Activated gamma-delta T cell treated with anti-CD3 and anti-CD28 coated beads, Interleukin-2, amount 50 U/mL, for 16 hours (primary cell): Measurements from ENCODE around the gene HOXA10.

Experiments
- DNase-seq: peaks from one replicate; pipeline ENCODE4 v3.0.0-alpha.2; 2020; ENCODE audit warnings: low read depth

The HOXA10 gene

DNA sequence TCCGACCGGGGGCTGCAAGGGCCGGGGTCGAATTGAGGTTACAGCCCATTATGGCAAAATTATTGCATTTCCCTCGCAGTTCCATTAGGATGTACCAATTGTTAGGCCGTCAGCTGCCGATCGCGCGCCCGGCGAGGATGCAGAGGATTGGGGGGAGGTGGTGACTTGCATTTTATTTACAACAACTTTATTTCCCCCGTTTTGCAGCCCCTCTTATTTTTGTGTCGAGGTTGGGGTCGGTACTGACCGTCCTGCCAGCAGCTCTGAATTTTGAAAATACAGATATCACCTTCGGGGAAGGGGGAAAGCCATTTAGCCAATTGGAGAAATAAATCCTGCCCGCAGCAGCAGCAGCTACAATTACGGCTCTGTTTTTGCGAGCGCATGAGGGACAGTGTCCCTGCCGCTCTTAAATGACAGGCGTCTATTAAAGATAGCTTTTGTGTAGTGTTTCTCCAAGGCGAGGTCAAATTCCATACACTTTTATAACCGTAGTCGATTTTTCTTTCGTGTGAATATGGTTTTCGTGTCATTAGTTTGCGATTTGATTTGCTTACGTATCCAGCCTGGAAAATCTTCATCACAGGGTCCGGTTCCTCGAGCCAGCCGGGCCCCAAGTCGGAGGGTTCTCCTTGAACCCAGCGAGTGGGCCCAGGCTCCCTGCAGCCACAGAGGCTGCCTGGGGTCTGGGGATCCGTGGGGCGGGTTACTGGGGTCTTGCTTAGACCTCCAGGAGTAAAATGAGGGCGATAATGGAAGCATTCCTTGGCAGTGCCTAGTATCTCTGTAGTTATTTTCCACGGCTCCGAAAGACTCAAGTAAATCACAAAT lies 30.0 kb downstream of the HOXA10 start:
- no peak for DNase-seq

DNA sequence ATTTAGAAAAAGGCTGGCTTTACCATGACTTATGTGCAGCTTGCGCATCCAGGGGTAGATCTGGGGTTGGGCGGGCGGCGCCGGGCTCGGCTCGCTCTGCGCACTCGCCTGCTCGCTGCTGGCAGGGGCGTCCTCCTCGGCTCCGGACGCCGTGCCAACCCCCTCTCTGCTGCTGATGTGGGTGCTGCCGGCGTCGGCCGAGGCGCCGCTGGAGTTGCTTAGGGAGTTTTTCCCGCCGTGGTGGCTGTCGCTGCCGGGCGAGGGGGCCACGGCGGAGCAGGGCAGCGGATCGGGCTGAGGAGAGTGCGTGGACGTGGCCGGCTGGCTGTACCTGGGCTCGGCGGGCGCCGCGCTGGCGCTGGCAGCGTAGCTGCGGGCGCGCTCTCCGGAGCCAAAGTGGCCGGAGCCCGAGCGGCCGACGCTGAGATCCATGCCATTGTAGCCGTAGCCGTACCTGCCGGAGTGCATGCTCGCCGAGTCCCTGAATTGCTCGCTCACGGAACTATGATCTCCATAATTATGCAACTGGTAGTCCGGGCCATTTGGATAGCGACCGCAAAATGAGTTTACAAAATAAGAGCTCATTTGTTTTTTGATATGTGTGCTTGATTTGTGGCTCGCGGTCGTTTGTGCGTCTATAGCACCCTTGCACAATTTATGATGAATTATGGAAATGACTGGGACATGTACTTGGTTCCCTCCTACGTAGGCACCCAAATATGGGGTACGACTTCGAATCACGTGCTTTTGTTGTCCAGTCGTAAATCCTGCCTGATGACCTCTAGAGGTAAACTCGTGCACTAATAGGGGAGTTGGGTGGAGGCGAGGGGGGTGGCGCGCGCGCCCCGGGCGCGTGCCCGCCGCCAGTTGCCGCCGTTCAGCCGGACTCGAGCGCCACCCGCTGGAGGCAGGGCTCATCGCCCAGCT lies 30.8 kb downstream of the HOXA10 start, which contains the start of gene HOXA5:
HOXA5 (minus strand) TSS at position 659 of the 927 bp plus-strand sequence; CDS start at position 585, 74 bp downstream.
- no peak for DNase-seq

DNA sequence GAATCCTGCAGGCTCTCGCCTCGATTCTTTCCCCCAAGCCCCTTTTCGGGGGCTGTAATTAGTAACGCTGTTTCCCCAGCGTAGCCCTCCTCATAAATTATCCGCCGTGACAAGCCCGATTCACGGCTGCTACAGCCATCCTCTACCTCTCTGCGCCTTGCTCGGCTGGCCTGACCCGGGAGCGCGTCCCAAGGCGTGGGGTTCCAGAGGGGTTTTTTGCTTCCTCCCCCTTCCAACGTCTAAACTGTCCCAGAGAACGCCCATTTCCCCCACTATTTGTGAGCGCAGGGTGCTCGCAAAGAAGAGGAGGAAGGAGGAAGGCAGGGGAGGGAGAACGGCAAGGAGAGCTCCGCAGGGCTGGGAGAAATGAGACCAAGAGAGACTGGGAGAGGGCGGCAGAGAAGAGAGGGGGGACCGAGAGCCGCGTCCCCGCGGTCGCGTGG lies 31.5 kb downstream of the HOXA10 start:
- DNase-seq = no peak

DNA sequence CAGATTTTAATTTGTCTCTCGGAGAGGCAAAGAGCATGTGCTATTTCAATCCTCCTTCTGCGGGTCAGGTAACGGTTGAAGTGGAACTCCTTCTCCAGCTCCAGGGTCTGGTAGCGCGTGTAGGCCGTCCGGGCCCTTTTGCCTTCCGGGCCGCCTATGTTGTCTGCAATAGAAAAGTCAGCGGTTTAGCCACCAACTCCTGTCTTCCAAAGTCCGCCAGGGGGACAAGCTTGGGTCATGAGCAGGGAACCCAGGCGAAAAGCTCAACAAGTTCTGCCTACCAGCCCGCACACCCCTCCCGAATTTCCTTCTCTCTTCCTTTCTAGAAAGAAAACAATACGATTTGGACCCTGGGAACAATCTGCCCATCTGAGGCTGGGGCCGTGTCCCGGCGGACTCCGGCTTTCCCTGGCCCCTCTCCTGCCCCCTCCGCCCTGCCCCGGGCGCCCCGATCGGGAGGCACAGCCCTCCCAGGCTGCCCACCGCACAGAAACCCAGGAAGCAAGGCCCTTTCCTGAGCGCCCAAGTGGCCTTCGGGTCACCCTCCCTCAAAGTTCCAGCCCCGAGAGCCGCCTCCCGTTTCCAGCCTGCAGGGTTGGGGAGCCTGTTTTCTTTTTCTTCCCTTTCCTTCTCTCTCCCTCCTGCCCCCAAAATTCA lies 32.1 kb downstream of the HOXA10 start:
- DNase-seq = no peak

DNA sequence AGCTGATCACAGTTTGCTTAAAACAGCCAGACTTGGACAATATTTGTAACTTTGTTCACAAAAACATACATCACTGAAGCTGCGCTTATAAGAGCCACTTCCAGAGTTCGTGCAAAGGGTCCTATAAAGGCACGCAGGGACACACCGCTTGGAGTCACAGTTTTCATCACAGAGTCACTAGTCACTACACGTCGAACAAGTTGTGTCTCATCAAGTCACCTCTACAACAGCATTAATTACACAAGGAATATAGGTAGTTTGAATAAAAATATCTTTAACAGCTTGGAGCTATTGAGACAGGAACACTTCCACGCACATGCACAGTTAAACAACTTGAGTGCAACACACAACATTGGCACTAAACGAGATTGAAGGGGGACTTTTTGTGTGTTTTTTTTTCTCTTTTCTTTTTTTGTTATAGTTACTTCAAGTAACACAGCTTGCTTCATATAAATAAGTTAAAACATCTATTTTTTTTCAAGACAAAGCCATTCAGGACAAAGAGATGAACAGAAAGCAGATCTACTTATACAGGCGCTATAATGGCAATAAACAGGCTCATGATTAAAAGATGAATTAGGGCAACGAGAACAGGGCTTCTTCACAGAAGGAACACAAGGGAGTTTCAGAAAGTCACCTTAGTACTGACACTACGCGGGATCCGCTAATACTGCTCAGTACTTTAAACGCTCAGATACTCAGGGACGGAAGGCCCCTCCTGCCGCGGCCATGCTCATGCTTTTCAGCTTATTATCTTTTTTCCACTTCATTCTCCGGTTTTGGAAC lies 32.8 kb downstream of the HOXA10 start:
- DNase-seq = no peak

DNA sequence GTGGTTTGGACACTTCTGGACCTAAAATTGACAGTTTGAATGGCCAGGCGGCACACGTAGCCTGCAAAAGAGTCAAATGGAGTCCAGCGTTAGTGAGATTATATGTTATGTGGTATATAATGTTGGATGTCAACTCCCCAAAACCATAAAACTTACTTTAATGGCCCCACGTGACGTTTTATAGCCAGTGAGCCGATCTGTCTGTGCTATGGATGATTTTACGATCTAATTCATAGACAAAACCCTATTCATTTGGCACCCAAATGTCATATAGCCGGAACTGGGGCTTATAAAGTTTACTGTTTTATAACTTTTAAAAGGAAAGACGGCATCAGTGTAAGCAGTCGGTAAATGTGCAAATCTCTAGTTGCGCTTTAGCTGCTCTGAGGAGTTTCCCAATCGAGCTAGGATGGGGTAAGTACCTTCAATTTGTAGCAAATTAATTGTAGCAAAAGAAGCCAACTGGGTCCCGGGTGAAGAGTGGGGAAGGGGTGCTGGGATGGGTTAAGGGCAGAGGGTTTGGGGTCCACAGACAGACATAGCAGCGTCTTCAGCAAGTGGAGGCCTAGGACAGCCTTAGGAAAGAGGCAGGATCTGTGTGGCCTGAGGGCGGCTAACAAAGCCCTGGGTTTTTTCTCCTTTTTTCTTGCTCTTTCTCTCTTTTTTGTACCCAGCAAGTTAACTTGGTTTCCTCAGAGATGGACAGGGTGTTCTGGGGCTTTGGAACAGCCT lies 33.8 kb downstream of the HOXA10 start:
- no peak for DNase-seq

DNA sequence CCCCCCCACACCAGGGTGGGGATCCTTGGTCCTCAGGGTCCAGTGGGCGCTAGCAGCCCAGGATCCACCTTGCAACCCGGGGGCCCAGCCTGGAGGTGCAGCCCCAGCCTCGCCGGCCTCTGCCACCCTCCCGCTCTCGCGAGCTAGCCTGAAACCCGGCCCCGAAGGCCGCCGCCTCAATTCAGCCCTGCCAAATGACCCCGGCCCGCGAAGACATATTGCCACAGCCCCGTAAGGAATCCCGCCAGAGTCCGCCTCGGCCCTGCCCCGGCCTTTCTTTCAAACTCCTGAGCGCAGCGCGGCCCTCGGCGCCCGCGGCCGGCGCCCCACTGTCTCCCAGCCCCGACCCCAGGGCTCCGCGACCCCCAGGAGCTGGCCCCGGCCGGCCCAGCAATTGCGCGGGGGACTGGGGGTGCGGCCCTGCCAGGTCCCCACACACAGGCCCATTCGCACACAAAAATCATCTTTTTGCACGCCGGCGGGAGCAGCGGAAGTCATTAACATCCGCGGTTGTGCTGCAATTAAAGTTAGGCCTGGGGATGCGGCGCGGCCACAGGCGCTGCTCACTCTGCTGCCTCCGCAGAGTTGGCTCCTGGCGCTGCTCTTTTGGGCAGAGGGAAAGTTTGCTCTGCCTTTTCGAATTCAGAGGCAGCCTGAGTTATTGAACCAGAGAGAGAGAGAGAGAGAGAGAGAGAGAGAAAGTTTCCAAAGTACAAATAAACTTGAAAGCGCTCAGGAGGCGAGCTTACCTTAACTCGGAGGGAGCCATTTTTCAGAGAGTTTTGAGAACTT lies 34.6 kb downstream of the HOXA10 start:
- DNase-seq = no peak

DNA sequence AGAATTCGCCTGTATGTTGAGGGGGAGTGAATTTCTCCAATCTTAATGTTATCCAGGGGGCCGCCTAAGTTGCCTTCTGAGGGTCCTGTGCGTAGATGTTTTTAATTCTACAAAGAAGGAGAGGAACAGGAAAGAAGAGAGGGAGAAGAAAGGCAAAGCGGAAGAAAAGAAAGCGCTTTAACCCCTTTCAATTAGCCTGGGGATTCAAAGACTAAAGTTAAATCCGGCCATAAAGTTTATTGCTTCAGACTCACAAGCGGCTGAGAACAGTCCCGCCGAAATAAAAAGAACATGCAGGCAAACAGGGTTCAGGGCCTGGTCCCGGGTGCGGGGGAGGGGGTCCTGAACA lies 35.2 kb downstream of the HOXA10 start:
- DNase-seq = no peak

DNA sequence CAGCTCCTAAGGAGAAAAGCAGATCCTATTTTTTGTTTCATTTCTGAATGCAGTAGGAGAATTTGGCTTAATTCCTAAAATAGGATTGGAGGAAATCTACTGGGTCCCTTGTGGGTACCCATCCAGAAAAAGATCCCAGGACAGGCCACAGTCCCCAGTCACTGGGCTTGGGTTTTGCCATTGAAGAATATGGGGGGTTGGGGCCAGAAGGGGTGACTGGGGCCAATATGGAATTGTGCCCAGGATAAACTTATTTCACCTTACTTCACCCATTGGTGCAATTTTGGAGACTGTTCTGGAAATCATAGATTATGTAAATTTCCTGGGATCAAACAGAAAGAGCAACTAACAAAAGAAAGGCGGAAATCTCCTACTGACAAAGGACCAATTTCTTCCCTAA lies 35.6 kb downstream of the HOXA10 start:
- DNase-seq = no peak

DNA sequence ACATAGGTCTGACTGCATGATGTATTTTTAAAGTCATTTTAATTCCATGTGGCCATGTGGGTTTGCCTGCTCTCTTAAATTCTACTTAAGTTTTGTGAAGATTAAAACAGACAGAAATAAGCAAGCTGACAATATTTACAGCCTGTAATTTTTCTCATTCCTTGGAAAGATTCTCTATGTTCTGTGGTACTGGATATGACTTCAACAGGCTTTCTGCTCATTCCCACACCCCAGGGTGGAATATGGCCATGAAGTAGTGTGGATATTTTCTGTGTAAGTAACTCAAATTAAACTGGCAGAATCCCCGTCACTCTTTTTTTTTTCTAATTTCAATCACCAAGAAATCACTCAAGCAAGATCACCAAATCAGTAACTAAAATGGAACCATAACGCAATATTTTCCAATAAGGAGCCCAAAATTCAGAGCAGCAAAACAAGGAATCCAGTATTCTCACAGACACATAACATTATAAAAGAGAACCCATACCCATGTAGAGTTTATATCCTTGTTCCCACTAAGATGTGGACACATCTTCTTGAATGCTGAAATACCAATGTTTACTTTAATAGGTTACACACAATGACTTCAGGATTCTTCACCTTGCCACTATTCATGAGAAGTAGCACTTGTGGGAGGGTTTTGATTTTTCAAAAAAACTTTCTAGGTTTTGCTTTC lies 36.3 kb downstream of the HOXA10 start:
- DNase-seq = no peak

DNA sequence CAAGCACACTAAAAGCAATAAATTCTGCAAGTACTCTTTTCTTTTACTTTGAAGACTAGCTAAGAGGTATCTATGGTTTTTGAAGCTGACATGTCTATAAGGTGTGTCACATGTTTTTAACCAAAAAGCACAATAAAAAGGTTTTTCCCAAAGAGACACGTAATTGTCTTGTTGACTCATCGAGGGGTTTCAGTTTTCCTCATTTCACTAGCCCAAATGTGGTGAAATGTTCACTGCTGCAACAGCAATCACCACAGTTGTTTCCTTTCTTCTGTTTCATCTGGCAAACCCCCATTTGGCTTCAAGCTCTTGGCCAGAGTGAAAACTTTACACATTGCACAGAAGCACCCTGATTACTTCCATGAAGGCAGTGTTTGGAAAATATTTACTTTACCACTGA lies 39.7 kb downstream of the HOXA10 start:
- no peak for DNase-seq

DNA sequence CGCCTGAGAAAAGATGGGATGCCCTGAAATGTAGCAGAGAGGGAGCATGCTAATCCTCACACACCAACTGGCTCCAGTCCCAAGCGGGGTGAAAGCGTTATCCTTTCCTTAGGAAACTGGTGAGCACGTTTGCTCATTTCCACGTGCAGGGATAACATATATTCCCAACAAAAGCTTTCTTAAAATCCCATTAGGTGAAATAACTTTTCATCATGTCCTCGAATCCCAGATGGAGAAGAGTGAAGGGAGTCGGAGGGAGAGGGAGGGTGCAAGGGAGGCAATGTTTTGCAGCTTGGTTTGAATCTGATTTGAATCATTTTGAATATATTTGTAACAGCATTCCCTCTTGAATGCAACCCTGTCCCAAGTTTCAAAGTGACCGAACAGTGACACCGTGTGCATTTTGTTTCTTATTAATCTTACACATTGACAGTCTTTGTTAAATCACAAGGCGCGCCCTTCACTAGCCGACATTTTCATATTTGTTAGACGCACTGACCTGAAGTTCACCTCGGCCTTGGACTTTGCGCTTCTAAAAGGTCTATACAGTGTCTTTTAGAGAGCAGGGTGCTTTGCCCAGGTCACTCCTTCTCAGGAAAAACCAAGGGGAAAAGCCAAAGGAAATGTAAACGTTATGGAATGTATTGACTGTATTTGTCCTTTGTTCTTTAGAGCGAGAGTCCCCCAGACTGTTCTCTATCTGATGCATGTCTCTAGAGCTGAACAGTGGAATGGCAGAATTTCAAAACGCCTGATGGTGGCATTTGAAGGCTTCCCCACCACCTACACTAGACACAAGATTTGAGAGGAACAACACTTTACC lies 40.5 kb downstream of the HOXA10 start:
- no peak for DNase-seq

DNA sequence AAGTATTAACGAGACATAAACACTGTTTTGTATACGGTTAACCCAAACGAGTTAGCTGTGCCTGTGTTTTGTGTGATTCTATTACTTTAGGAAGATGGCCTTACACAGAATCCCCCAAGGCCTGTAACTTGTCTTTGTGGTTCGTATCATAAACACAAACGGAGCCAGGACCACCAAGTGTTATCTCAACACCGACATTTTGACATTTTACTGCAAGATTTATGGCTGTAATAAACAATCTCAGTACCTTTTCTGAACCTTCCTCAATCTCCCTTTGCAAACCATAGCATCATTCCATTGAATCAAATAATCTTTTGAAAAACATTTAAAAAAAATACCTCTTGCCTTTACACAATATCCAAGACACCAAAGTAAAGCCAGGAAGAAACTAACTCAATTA lies 41.1 kb downstream of the HOXA10 start:
- no peak for DNase-seq

DNA sequence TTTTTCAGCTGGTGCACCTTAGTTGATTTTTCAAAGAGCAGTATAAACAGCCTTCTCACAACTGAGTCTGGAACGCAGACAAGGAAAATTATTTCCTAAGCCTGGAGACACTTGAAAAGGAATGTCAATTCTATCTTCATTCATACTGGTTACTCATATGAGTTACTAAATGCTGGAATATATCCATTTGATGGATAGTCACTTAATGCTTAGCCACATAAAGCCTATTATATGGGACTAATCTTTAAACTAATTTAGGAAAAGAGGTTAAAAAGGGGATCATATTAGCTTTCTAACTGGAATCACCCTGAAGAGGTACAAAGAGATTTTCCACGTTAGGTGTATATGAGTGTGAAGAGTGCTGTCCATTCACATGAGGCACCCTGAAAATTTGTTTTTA lies 41.9 kb downstream of the HOXA10 start:
- no peak for DNase-seq

DNA sequence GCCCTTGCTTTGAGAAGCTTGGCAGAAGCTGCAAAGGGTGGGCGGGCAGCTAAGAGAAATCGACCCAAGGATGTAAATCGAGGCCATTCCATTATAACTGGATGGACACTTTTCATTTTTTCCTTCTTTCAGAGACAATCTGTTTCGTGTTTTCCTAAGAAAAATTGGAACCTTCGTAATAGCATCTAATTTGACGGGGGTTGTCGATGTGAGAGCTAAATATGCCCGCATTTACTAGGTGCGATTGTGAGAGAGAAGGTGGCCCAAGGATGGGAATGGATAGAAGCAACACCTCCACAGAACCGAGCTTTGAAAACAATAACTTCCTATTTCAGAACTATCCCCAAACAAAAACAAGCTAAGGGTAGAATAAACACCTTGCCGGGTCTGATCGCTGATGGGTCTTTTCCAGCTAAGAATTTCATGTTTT lies 42.7 kb downstream of the HOXA10 start:
- DNase-seq = no peak

DNA sequence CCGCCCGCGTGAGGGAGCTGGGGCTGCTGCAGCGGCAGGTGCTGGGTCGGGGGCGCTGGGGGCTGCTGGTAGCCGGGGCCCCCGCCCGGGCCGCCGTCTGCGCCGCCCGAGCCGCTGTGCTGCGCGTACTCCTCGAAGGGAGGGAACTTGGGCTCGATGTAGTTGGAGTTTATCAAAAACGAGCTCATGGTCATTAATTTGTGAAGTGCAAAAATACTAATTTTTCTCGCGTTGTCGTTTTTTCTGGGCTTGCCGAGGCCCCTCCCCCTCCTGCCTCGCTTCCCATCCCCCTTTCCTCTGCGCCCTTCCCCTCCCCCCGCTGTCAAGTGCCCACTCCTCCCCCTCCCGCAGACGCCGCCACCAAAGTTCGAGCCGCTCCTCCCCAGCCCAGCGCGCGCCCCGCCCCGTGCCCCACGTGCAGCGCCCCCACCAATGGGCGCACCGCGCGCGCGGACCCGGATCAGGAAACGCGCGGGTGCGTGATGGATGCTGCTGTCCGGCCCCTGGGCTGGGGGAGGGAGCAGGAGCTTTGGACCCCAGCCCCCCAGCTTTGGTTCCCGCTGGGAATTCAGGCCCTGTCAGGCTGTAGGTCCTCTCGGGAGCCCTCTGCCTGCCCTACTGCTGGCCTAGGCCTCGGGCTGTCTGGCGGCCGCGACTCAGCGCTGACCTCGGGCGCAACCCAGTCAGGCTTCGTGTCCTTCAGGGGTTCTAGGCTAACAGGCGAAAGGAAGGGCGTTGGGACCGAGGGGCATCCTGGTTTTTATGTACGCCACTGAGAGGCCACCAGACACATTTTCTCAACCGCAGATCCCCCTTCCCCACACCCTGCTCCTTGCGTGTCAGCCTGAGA lies 43.4 kb downstream of the HOXA10 start, which contains the start of gene HOXA4:
HOXA4 (minus strand) TSS at position 218 of the 850 bp plus-strand sequence; CDS start at position 194, 24 bp downstream.
- peak; percentile 53 for DNase-seq

DNA sequence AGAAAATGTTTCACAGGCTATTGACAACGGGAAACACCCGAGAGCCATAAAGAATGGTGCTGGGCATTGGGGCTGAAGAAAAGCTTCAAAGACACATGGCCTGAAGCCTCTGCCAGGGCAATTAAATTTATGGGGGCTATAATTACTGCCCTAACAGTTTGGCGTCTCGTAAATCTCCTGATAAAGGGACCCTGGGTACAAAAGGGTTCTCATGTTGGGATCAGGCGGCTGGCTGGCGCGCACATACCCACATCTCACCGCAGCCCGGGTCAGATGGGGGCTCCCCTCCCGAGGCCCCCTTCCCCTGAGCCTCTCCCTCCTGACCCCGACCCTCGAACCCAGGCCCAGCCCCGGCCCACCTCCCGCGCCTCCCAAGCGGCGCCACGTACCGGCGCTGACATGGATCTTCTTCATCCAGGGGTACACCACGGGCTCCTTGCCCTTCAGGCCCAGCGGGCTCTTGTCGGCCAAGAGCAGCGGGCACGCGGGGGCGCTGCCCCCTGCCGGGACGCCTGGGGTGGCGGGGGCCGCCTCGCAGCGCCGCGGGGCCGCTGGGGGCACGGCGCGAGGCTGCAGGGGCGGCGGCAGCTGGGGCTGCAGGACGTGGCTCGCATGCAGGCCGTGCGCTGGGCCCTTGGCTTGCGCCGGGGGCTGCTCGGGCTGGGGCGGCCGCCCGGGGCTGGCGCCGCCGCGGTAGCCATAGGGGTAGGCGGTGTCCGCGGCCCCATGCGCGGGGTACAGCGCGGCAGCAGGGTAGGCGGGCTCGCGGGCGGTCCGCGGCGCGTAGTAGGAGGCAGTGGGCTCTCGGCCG lies 44.2 kb downstream of the HOXA10 start:
- no peak for DNase-seq
